Neural crest cell (in vitro differentiated cells): ENCODE measurements around the gene RALY. TPM values are rescaled to one million over a fixed set of nuclear protein-coding genes. Genes with fewer than 3 reads are reported as not detected.

ENCODE experiments used
- DNase-seq: peaks from one replicate; pipeline ENCODE4 v3.0.0; 2021; ENCODE audit warnings: low read depth, mixed read lengths, low spot score
- H3K27ac Mint-ChIP-seq: one replicate; pipeline ENCODE4 v1.8.0; 2021; ENCODE audit warnings: mild to moderate bottlenecking, mixed read lengths; ENCODE audit not compliant: unreplicated experiment
- H3K27me3 Mint-ChIP-seq: 2 replicates; pipeline ENCODE4 v1.8.0; 2021; ENCODE audit warnings: low read depth, mild to moderate bottlenecking, mixed read lengths
- H3K36me3 Mint-ChIP-seq: 2 replicates; pipeline ENCODE4 v1.8.0; 2021; ENCODE audit warnings: low read depth, mild to moderate bottlenecking, mixed read lengths
- H3K4me1 Mint-ChIP-seq: 2 replicates; pipeline ENCODE4 v1.8.0; 2021; ENCODE audit warnings: mixed read lengths
- H3K4me3 Mint-ChIP-seq: one replicate; pipeline ENCODE4 v1.8.0; 2021; ENCODE audit warnings: mild to moderate bottlenecking, mixed read lengths
- H3K9me3 Mint-ChIP-seq: 2 replicates; pipeline ENCODE4 v1.8.0; 2021; ENCODE audit warnings: mixed read lengths
- long read RNA-seq: library from polyadenylated mRNA; unstranded; transcript quantifications from one replicate; pipeline ENCODE4 v2.0.0, GENCODE V29; 2020
- total RNA-seq: library from RNA; stranded (reverse); gene quantifications from 2 replicates; pipeline ENCODE4 v1.2.1, GENCODE V29; 2021
- TF ChIP-seq, protein P1 (sequence below): fragments of 200-600 bp; sonication (generic); conservative IDR thresholded peaks from 2 replicates; pipeline ENCODE4 v1.5.0; 2021; ENCODE audit warnings: antibody characterized with exemption, mild to moderate bottlenecking

RALY gene
- total RNA-seq: 304 and 313 TPM in 2 replicates
- long read RNA-seq, partial matches to known transcripts: 1 of 10 reads
- long read RNA-seq, other reads (novel, unspliced or antisense): 9 of 10 reads

DNA sequence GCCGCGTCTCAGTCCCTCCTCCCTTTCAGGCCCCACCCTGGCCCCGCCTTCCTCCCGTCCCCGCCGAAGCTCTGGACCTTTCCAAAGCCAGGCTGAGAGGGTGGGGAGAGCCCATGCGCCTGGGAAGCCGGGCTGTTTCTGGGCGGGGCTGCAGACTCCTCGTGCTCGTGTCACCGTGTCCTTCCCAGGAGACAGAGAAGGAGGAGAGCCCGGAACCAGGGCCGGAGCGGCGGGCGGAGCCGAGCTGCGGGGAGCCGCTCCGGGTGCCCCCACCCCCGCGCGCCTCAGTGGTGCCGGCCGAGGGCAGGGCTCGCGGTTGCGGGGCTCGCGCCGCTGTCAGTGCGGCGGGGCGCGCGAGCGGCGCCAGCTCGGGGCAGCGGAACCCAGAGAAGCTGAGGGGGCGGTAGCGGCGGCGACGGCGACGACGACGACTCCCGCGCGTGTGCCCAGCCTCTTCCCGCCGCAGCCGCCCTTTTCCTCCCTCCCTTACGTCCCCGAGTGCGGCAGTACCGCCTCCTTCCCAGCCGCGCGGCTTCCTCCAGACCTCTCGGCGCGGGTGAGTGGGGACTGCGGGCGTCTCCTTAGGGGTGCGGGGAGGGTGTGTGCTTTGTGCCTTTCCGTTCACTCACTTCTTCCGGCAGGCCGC is at the start of gene RALY:
Gene RALY (plus strand): TSS at position 336 of the 646 bp plus-strand sequence. CDS start 78,164 bp downstream, outside the sequence.
- Mint-ChIP-seq H3K4me3 (peak within 1 kb of the TSS; percentile 98), H3K9me3 (no peaks in the 10 kb centered on the region), H3K27ac (peak within 1 kb of the TSS; percentile 97), H3K27me3 (no peaks in the 10 kb centered on the region), H3K36me3 (peaks cover 3% of the 10 kb centered on the region), H3K4me1 (peaks cover 59% of the 10 kb centered on the region)
- TF ChIP-seq, protein P1, sequence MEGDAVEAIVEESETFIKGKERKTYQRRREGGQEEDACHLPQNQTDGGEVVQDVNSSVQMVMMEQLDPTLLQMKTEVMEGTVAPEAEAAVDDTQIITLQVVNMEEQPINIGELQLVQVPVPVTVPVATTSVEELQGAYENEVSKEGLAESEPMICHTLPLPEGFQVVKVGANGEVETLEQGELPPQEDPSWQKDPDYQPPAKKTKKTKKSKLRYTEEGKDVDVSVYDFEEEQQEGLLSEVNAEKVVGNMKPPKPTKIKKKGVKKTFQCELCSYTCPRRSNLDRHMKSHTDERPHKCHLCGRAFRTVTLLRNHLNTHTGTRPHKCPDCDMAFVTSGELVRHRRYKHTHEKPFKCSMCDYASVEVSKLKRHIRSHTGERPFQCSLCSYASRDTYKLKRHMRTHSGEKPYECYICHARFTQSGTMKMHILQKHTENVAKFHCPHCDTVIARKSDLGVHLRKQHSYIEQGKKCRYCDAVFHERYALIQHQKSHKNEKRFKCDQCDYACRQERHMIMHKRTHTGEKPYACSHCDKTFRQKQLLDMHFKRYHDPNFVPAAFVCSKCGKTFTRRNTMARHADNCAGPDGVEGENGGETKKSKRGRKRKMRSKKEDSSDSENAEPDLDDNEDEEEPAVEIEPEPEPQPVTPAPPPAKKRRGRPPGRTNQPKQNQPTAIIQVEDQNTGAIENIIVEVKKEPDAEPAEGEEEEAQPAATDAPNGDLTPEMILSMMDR: no peak
- DNase-seq: no peak

DNA sequence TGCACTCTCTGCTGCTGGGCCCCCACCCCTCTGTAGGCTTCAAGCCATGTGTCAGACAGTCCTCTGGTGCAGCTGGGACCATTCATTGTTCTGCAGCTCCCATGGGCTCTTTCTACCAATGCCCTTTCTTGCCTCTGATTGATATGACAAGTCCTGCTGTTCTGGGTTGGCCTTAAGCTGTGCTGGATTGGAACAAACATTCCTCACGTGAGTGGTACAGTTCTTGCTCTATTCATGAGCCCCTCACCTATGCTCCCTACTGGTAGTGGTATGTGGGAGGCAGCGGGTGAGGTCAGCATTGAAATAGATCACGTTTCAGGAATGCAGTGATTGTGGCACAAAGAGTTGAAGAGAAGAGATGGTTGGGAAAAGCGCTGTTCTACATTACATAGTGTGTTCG is 48.8 kb upstream of the RALY start:
- no peak for DNase-seq
- Mint-ChIP-seq H3K4me3 (no peak overlapping the region), H3K27ac (no peak overlapping the region), H3K36me3 (peaks cover 3% of the 10 kb centered on the region), H3K27me3 (no peaks in the 10 kb centered on the region), H3K9me3 (peaks cover 26% of the 10 kb centered on the region), H3K4me1 (peaks cover 12% of the 10 kb centered on the region)
- TF ChIP-seq, protein P1: no peak

DNA sequence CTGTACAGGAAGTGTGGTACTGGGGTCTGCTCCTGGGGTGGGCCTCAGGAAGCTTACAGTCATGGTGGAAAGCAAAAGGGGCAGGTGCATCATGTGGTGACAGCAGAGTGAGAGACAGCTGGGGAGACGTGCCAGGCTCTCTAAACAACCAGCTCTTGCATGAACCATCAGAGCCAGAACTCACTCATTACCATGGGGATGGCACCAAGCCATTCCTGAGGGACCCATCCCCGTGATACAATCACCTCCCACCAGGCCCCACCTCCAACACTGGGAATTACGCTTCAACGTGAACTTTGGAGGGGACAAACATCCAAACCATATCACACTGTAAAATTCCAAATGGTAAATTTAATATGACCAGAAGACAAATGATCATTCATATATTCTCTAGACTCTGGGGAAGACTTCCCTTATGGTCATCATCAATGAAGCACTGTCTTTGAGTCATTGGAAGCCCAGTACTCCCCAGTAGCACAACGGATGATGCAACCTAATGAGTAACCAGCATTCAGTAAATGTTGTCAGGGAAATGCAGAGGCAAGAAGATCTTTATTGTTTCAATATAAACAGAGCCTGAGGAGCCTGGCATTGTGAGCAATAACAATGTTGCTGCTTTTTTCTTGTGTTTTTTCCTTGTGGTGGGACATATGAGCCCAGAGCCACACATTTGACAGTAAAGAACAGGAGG is 48.2 kb upstream of the RALY start:
- no peaks in the 10 kb centered on the region for H3K27me3 Mint-ChIP-seq
- peak overlapping the region; percentile 47 for H3K27ac Mint-ChIP-seq
- no peak for DNase-seq
- H3K4me3 Mint-ChIP-seq: no peak overlapping the region
- peaks cover 3% of the 10 kb centered on the region for H3K36me3 Mint-ChIP-seq
- TF ChIP-seq, protein P1: no peak
- peaks cover 12% of the 10 kb centered on the region for H3K4me1 Mint-ChIP-seq
- peaks cover 26% of the 10 kb centered on the region for H3K9me3 Mint-ChIP-seq

DNA sequence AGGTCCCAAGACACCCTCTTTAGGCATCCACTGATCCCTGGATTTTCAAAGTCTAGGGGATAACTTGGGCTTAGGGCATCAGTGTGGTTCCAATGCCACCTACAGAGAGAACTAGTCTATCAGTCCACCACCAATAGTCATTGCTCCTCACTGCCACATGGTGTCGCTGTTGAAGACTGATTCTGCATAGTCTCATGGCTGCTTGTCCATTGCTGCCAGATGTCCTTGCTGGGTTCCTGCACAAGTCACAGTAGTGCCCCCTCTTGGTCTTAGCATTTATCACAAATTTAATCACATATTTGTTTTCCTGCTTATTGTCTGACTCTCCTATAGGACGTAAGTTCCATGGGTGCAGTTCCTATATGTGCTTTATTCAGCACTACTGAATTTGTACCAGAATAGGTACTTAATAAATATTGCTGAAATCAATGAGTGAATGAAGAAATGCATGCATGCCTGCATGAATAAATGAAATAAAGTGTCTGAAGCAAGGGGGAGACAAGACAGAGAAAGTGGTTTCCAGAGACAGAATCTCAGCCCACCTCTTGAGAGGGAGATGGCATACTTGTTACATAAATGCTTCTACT is 45.9 kb upstream of the RALY start:
- Mint-ChIP-seq H3K27me3 (peaks cover 6% of the 10 kb centered on the region), H3K9me3 (peaks cover 29% of the 10 kb centered on the region), H3K27ac (no peak overlapping the region), H3K4me3 (no peak overlapping the region), H3K4me1 (peaks cover 12% of the 10 kb centered on the region), H3K36me3 (peaks cover 3% of the 10 kb centered on the region)
- peak; percentile 62 for DNase-seq
- TF ChIP-seq, protein P1: peak; percentile 76

DNA sequence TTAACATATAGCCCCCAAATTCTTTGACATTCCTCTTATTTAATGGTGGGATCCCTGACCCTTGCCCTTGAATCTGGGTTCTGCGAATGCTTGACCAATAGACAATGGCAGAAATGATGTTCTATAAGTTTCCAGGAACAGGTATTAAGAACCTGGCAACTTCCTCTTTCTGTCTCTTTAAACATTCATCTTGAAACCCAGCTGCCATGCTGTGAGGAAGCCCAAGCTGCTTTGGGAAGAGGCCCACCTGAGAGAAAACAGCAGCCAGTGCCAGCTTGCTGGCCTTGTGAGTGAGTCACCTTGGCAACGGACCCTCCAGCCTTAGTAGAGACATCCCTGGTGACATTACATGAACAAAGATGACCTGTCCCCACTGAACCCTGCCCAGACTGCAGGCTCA is 45.2 kb upstream of the RALY start:
- TF ChIP-seq, protein P1: no peak
- Mint-ChIP-seq H3K4me3 (no peak overlapping the region), H3K27me3 (peaks cover 6% of the 10 kb centered on the region), H3K36me3 (peaks cover 3% of the 10 kb centered on the region), H3K9me3 (peaks cover 29% of the 10 kb centered on the region), H3K27ac (no peak overlapping the region), H3K4me1 (peaks cover 12% of the 10 kb centered on the region)
- DNase-seq: no peak
